T-cell (primary cell): ENCODE results near the gene RAPGEF1. TPM values are rescaled to one million over a fixed set of nuclear protein-coding genes. Genes with fewer than 3 reads are reported as not detected.
"Not testable (repeated sequence)": the region's sequence is repeated elsewhere in the genome, so short reads cannot be mapped to it uniquely, and the experiment has no call there.

Experiments used
- ATAC-seq, 4 experiments: fragments of 200-7000 bp in 3 of 4; fragments of 150-1000 bp in 1 of 4; cut with Tn5 transposase; replicated peaks in 1 of 4; 1 replicate in 3 of 4; 2 replicates in 1 of 4; pipeline ENCODE4 v1.10.0; 2021; ENCODE audit warnings: moderate library complexity in 3 of 4, mild to moderate bottlenecking in 2 of 4, moderate number of reproducible peaks in 1 of 4
- CTCF ChIA-PET, 2 donors: fragments of 300-600 bp; sonication (Branson Sonifier 250); formaldehyde crosslinking; loops; one replicate each; lab custom pipeline; 2022; ENCODE audit warnings: antibody characterized with exemption in 2 of 2; lab: Charles Lee
- POLR2A ChIA-PET, 2 donors: fragments of 300-600 bp; sonication (Branson Sonifier 250); formaldehyde crosslinking; loops; one replicate each; lab custom pipeline; 2022; ENCODE audit warnings: antibody characterized with exemption in 2 of 2; lab: Charles Lee
- DNase-seq, 35 experiments: peaks; one replicate each; pipeline versions ENCODE4 v3.0.0 to v3.0.0-alpha.2; 2013 to 2023
- H3K27ac ChIP-seq: one replicate; pipeline ENCODE4 v1.5.1; 2013; ENCODE audit warnings: low read length
- H3K27me3 ChIP-seq, 2 experiments: replicated peaks in 1 of 2; 1 replicate in 1 of 2; 2 replicates in 1 of 2; pipeline versions ENCODE4 v1.6.1 to v1.7.0; 2013; ENCODE audit warnings: low read length in 1 of 2, mixed read lengths in 1 of 2; ENCODE audit not compliant: control insufficient read depth in 2 of 2, insufficient read depth in 2 of 2; ENCODE audit errors: extremely low read depth in 1 of 2
- H3K36me3 ChIP-seq, 2 donors: 1 replicate in 1 of 2; 2 replicates in 1 of 2; pipeline versions ENCODE4 v1.6.1 to v1.7.0; 2013; ENCODE audit warnings: low read length in 1 of 2; ENCODE audit not compliant: control insufficient read depth in 2 of 2, insufficient read depth in 1 of 2; ENCODE audit errors: extremely low read depth in 1 of 2
- H3K4me1 ChIP-seq, 2 experiments: 1 replicate in 1 of 2; 2 replicates in 1 of 2; pipeline versions ENCODE4 v1.6.1 to v1.7.0; 2013; ENCODE audit warnings: low read length in 2 of 2, mixed read lengths in 1 of 2; ENCODE audit not compliant: insufficient read depth in 2 of 2, control insufficient read depth in 1 of 2; ENCODE audit errors: extremely low read depth in 1 of 2
- H3K4me3 ChIP-seq, 2 donors: 1 replicate in 1 of 2; 2 replicates in 1 of 2; pipeline versions ENCODE4 v1.5.1 to v1.7.0; 2013; ENCODE audit warnings: mild to moderate bottlenecking in 2 of 2, low read length in 1 of 2, moderate library complexity in 1 of 2; ENCODE audit not compliant: control insufficient read depth in 1 of 2; ENCODE audit errors: extremely low read depth in 1 of 2
- H3K9me3 ChIP-seq: 2 replicates; pipeline ENCODE4 v1.7.0; 2013
- H3K27ac Mint-ChIP-seq, 2 donors: one replicate each; pipeline ENCODE4 v1.8.0; 2020 to 2021; ENCODE audit warnings: mild to moderate bottlenecking in 2 of 2, mixed read lengths in 2 of 2
- H3K27me3 Mint-ChIP-seq, 2 donors: one replicate each; pipeline ENCODE4 v1.8.0; 2021 to 2022; ENCODE audit warnings: mixed read lengths in 2 of 2
- H3K36me3 Mint-ChIP-seq: one replicate; pipeline ENCODE4 v1.8.0; 2021; ENCODE audit warnings: mixed read lengths
- H3K4me1 Mint-ChIP-seq, 3 donors: one replicate each; pipeline ENCODE4 v1.8.0; 2020 to 2022; ENCODE audit warnings: mixed read lengths in 3 of 3, mild to moderate bottlenecking in 1 of 3
- H3K4me3 Mint-ChIP-seq, 3 donors: one replicate each; pipeline ENCODE4 v1.8.0; 2020 to 2022; ENCODE audit warnings: mild to moderate bottlenecking in 3 of 3, mixed read lengths in 3 of 3, moderate library complexity in 3 of 3
- H3K9me3 Mint-ChIP-seq, 3 donors: one replicate each; pipeline ENCODE4 v1.8.0; 2020 to 2022; ENCODE audit warnings: mixed read lengths in 3 of 3
- WGBS: methylation state at CpG from one replicate; pipeline ENCODE4 v1.1.5; 2013; ENCODE audit warnings: missing lambda C conversion rate; ENCODE audit not compliant: insufficient coverage; 5-methylcytosine and 5-hydroxymethylcytosine counted together
- total RNA-seq, 35 experiments: library from RNA in 6 of 35; stranded (reverse) in 6 of 35; fragments of 120-200 nt in 1 of 35; gene quantifications; one replicate each; pipeline versions ENCODE4 v1.2.1 to v1.2.4 and lab custom pipeline; 2013 to 2026

The RAPGEF1 gene
- total RNA-seq, 5 donors from 2014 or later (not counting 1 experiment from before 2014, with no cell fraction given) = 97.9 to 167 (median 139) TPM

- H3K36me3 ChIP-seq, H3K9me3 Mint-ChIP-seq, H3K4me3 Mint-ChIP-seq, H3K9me3 ChIP-seq, H3K27me3 Mint-ChIP-seq, DNase-seq, H3K27ac ChIP-seq, H3K27me3 ChIP-seq, H3K4me3 ChIP-seq, ATAC-seq: not testable (repeated sequence)
- peaks cover 18 to 35% of the 10 kb centered on the region in 2 experiments for H3K4me1 ChIP-seq
- 92% methylated on average over 9 of the region's 10 CpGs for WGBS
- Mint-ChIP-seq H3K4me1 (peaks cover 79 to 94% (median 92%) of the 10 kb centered on the region in 3 donors), H3K36me3 (peaks cover 16% of the 10 kb centered on the region), H3K27ac (peak overlapping the region; percentile 58 to 72)
- ChIA-PET POLR2A (interaction anchor here in 1 of 2 donors (1.6 kb wide), 1 partner anchor 27 kb away, joined by 4 read pairs; no protein-coding TSS in a partner anchor), CTCF (interaction anchor here in 1 of 2 donors (0.9 kb wide), 1 partner anchor 29 kb away, joined by 5 read pairs; no protein-coding TSS in a partner anchor)
Observed at GRCh38 chr9:131681826-131682225, 58.0 kb downstream of the RAPGEF1 start.

- Mint-ChIP-seq H3K27ac (peak overlapping the region; percentile 91 to 96), H3K4me1 (peaks cover 86 to 95% (median 93%) of the 10 kb centered on the region in 3 donors), H3K36me3 (peaks cover 14% of the 10 kb centered on the region)
- POLR2A ChIA-PET = interaction anchor here (0.6 to 1.6 kb wide), 2 partner anchors 28 to 45 kb away, joined by 4 to 5 read pairs; no protein-coding TSS in a partner anchor
- not testable (repeated sequence) for H3K9me3 ChIP-seq, H3K4me3 ChIP-seq, H3K36me3 ChIP-seq, H3K9me3 Mint-ChIP-seq, H3K27me3 ChIP-seq, DNase-seq, H3K27ac ChIP-seq, H3K4me3 Mint-ChIP-seq, H3K27me3 Mint-ChIP-seq, ATAC-seq
- CTCF ChIA-PET = interaction anchor here (0.6 to 1.0 kb wide), 3 partner anchors 30 to 51 kb away, joined by 3 to 5 read pairs (median 3); no protein-coding TSS in a partner anchor
- WGBS = no CpG with 5 or more reads among the region's 5 CpGs
- H3K4me1 ChIP-seq = peaks cover 23 to 42% of the 10 kb centered on the region in 2 experiments
Observed at GRCh38 chr9:131681108-131681507, 58.8 kb downstream of the RAPGEF1 start.

- Histone ChIP-seq H3K9me3 (no peaks in the 10 kb centered on the region), H3K27ac (peak overlapping the region; percentile 88), H3K27me3 (no peaks in the 10 kb centered on the region), H3K36me3 (no peaks in the 10 kb centered on the region), H3K4me3 (no peak overlapping the region), H3K4me1 (peaks cover 23 to 51% of the 10 kb centered on the region in 2 experiments)
- POLR2A ChIA-PET = interaction anchor here (1.2 to 2.0 kb wide), 2 partner anchors 13 to 51 kb away, joined by 4 to 9 read pairs; no protein-coding TSS in a partner anchor
- no peak for ATAC-seq
- CTCF ChIA-PET = interaction anchor here (0.7 to 3.0 kb wide), 6 partner anchors 16 to 483 kb away, joined by 4 to 18 read pairs (median 7); partner anchors contain the start of genes NTNG2 (in 1 of the 2) and RAPGEF1 (in 1 of the 2)
- Mint-ChIP-seq H3K9me3 (no peaks in the 10 kb centered on the region), H3K27ac (peak overlapping the region; percentile 91 to 96), H3K27me3 (no peaks in the 10 kb centered on the region), H3K4me3 (no peak overlapping the region), H3K4me1 (peaks cover 95 to 97% (median 95%) of the 10 kb centered on the region in 3 donors), H3K36me3 (peaks cover 11% of the 10 kb centered on the region)
- WGBS = 98% methylated on average over 8 of the region's 12 CpGs
- DNase-seq = no peak
Observed at GRCh38 chr9:131679261-131680020, 60.4 kb downstream of the RAPGEF1 start.

- H3K36me3 Mint-ChIP-seq = peaks cover 9% of the 10 kb centered on the region
Observed at GRCh38 chr9:131678499-131679111, 61.3 kb downstream of the RAPGEF1 start.

GRCh38 chr9:131677444-131678180, 62.3 kb downstream of the RAPGEF1 start:
- CTCF ChIA-PET = interaction anchor here in 1 of 2 donors (0.5 to 3.0 kb wide), 25 partner anchors 9 to 619 kb away, joined by 3 to 18 read pairs (median 4); partner anchors contain the start of gene RAPGEF1
- 16% methylated on average over 5 of the region's 9 CpGs for WGBS
- Mint-ChIP-seq H3K36me3 (peaks cover 9% of the 10 kb centered on the region), H3K4me1 (peaks cover 94 to 96% (median 95%) of the 10 kb centered on the region in 3 donors), H3K27me3 (no peaks in the 10 kb centered on the region), H3K9me3 (no peaks in the 10 kb centered on the region), H3K27ac (peak overlapping the region; percentile 91 to 96), H3K4me3 (peak overlapping the region; percentile 72 to 81 (median 73))
- H3K9me3 ChIP-seq = no peaks in the 10 kb centered on the region
- H3K4me1 ChIP-seq = peaks cover 23 to 68% of the 10 kb centered on the region in 2 experiments
- ATAC-seq (peak in 1 of 4 experiments; percentile 18), DNase-seq (peak in 1 of 35 experiments; percentile 40)
- peak overlapping the region in 1 of 2 donors; percentile 9 for H3K4me3 ChIP-seq
- POLR2A ChIA-PET = interaction anchor here in 1 of 2 donors (1.3 to 2.0 kb wide), 7 partner anchors 9 to 55 kb away, joined by 4 to 11 read pairs (median 6); no protein-coding TSS in a partner anchor
- H3K27ac ChIP-seq = peak overlapping the region; percentile 88
- H3K27me3 ChIP-seq = no peaks in the 10 kb centered on the region
- no peaks in the 10 kb centered on the region for H3K36me3 ChIP-seq

More at GRCh38 chr9:131678499-131679111, 61.3 kb downstream of the RAPGEF1 start:
- H3K4me3 ChIP-seq = no peak overlapping the region
- H3K4me1 ChIP-seq = peaks cover 23 to 58% of the 10 kb centered on the region in 2 experiments
- H3K9me3 ChIP-seq = no peaks in the 10 kb centered on the region
- no peaks in the 10 kb centered on the region for H3K27me3 ChIP-seq
- DNase-seq (peak; percentile 33 to 78 (median 61)), ATAC-seq (peak; percentile 83 to 98 (median 97))
- no peaks in the 10 kb centered on the region for H3K36me3 ChIP-seq
- no peaks in the 10 kb centered on the region for H3K27me3 Mint-ChIP-seq
- ChIA-PET CTCF (interaction anchor here in 1 of 2 donors (0.6 to 3.0 kb wide), 17 partner anchors 10 to 179 kb away, joined by 3 to 18 read pairs (median 5); partner anchors contain the start of gene RAPGEF1), POLR2A (interaction anchor here (0.6 to 2.0 kb wide), 7 partner anchors 10 to 56 kb away, joined by 4 to 11 read pairs (median 5); no protein-coding TSS in a partner anchor)
- H3K27ac Mint-ChIP-seq = peak overlapping the region; percentile 91 to 96
- peaks cover 92 to 95% (median 95%) of the 10 kb centered on the region in 3 donors for H3K4me1 Mint-ChIP-seq
- peak overlapping the region; percentile 72 to 81 (median 73) for H3K4me3 Mint-ChIP-seq
- H3K27ac ChIP-seq = peak overlapping the region; percentile 88
- H3K9me3 Mint-ChIP-seq = no peaks in the 10 kb centered on the region
- WGBS = 40% methylated on average over 2 of the region's 5 CpGs
